ENCODE data around the gene OAT. TPM values are rescaled to one million over a fixed set of nuclear protein-coding genes. Genes with fewer than 3 reads are reported as not detected.

OAT gene
- total RNA-seq, 1 donor from 2014 or later: 50.9 TPM

DNA sequence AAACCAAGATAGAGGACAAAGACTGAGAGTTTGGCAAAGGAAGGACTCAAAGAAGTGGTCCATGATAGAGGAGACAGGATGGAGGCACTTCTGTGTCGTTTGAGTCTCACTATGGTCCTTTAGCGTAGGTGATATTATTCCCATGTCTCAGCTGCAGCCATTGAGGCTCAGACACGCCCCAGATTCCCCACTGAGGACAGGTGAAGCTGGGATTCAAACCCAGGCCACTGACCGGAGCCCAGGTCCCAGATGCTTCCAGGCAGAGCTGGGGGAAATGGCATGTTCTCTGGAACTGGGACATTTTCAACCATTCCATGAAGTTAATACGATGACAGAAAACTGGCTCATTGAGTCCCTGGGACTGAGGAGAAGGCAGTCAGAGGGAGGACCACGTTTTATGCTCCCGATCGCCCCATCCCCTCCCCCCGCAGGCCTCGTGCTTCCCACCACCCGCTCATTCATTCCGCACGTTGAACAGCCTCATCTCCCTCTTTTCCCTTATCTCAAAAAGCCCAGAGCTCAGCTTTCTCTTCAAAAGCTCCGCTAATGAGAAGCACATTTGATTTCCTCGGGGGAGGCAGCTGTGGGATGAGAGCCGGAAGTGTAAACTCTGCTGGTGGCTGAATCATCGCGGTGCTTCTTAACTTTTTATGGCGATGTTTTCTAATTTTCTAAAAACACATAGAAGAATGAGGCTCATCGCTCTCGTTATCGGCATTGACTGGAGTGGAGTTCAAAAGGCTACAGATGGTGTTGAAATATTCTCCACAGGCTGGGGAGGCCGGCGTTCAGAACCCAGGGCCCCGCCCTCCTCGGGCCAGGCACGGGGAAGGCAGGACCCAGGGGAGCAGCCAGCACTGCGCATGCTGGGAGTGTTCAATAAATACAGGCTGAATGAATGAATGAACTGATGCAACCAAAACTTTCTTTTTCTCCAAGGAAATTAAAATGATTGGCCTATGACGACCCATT, 64.0 kb downstream of the OAT start:
- peak overlapping the region; percentile 49 for H3K4me3 ChIP-seq (ENCODE audit: low read depth, low read length)
- no peak for DNase-seq (ENCODE audit: low read depth)
- TF ChIP-seq, protein P1, sequence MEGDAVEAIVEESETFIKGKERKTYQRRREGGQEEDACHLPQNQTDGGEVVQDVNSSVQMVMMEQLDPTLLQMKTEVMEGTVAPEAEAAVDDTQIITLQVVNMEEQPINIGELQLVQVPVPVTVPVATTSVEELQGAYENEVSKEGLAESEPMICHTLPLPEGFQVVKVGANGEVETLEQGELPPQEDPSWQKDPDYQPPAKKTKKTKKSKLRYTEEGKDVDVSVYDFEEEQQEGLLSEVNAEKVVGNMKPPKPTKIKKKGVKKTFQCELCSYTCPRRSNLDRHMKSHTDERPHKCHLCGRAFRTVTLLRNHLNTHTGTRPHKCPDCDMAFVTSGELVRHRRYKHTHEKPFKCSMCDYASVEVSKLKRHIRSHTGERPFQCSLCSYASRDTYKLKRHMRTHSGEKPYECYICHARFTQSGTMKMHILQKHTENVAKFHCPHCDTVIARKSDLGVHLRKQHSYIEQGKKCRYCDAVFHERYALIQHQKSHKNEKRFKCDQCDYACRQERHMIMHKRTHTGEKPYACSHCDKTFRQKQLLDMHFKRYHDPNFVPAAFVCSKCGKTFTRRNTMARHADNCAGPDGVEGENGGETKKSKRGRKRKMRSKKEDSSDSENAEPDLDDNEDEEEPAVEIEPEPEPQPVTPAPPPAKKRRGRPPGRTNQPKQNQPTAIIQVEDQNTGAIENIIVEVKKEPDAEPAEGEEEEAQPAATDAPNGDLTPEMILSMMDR (conservative IDR thresholded peaks at IDR 0.05; ENCODE audit: low read depth, low read length): no peak

DNA sequence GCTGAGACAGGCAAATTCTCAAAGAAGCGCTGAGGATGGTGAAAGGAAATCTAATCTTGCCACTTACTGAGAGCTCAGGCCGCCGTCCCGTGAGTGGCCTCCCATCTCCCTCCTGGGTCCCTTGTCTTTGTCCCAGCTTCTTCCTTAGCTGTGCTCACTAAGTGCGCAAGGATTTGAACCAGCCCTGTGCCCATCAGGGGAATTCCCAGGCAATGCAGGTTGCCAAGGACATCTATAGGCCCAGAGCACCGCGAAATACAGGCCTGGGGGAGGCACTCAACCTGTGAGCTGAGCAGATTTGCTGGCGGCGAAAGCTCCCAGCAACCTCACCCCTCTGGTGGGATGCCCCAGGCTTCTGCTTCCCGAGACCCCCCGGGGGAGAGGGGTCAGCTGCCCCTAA, 64.8 kb downstream of the OAT start:
- H3K4me3 ChIP-seq (ENCODE audit: low read depth, low read length): no peak overlapping the region
- TF ChIP-seq, protein P1 (conservative IDR thresholded peaks at IDR 0.05; ENCODE audit: low read depth, low read length): no peak

DNA sequence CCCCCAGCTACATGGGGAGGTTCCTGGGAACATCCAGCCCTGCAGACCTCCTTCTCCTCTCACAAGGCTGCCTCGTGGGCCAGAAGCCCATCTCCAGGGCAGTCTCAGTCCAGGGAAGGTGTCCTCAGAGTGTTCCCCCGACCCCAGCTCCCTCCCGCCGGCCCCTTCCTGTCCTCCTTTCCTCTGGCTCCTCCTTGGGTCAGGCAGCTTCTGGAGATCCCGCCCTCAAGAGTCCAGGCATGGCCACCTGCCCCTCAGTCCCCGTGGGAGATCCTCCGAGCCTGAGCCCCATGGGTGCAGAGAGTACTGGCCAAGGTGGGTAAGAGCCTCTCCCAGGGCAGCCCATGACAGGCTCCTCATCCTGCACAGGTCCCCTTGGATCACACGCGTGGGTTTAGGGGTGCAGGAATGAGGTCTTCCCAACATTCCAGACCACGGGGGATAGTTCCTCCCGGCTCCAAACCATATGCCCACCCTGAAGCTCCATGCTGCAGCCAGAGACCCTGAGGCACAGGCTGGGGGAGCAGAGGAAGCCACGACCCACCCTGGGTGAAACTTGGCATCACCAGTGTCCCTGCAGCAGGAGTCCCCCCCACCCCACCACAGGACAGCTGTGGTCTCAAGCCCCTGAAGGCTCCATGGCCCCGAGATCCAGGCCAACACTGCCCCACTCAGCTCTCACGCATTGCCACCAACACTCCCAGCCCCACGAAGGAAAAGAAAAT, 65.5 kb downstream of the OAT start:
- no peak for DNase-seq (ENCODE audit: low read depth)
- TF ChIP-seq, protein P1 (conservative IDR thresholded peaks at IDR 0.05; ENCODE audit: low read depth, low read length): no peak
- no peak overlapping the region for H3K4me3 ChIP-seq (ENCODE audit: low read depth, low read length)

More for the DNA sequence above, 64.8 kb downstream of the OAT start:
- no peak for DNase-seq (ENCODE audit: low read depth)

DNA sequence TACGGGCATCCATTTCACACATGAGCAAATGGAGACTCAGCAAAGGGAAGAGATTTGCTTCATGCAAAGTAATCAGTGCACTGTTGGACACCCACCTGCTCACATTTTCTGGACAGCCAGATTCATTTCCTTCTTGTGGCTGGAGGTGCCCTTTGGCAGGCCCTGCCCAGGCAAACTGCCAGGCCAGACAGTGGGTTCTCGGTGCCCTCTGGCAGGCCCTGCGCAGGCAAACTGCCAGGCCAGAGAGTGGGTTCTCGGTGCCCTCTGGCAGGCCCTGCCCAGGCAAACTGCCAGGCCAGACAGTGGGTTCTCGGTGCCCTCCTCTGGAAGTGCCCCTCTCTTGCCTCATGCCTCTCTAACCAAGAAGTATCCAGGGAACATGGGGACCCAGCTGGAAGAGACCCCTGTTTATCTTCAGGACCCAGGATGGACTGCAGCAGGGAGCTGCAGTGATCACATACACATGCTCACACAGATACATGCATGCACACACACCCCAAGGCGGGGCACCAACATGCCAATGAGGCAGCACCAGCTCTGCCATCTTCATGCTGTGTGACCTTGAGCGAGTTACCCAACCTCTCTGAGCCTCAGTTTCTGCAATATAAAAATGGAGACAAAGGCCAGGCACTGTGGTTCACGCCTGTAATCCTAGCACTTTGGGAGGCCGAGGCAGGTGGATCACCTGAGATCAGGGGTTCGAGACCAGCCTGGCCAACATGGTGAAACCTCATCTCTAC, 67.1 kb downstream of the OAT start:
- DNase-seq (ENCODE audit: low read depth): no peak

DNA sequence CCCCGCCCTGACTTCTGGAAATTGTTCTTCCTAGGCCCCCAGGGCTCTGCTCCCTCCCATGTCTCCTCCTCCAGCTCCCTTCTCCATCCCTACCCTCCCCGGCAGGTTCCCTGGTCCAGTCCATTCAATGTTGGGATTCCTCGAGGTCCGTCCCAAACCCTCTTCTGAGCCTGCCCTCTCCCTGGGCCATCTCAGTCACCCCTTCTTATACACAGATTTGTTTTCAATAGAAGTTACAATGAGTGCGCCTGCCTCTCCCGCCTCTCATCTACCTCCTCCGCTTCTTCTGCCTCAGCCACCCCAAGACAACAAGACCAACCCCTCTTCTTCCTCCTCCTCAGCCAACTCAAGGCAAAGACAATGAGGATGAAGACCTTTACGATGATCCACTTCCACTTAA, 67.9 kb downstream of the OAT start:
- TF ChIP-seq, protein P1 (conservative IDR thresholded peaks at IDR 0.05; ENCODE audit: low read depth, low read length): no peak
- DNase-seq (ENCODE audit: low read depth): no peak
- no peak overlapping the region for H3K4me3 ChIP-seq (ENCODE audit: low read depth, low read length)

More for the DNA sequence above, 67.1 kb downstream of the OAT start:
- H3K4me3 ChIP-seq (ENCODE audit: low read depth, low read length): no peak overlapping the region
- TF ChIP-seq, protein P1 (conservative IDR thresholded peaks at IDR 0.05; ENCODE audit: low read depth, low read length): no peak

DNA sequence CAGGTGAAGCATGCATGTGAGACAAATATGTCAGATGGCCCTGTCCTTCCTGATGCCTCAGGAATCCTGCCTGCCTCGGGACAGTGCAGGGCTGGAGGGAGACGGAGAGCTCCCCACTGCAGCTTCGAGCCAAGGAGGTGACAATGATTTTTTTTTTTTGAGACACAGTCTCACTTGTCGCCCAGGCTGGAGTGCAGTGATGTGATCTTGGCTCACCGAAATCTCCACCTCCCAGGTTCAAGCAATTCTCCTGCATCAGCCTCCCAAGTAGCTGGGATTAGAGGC, 68.8 kb downstream of the OAT start:
- H3K4me3 ChIP-seq (ENCODE audit: low read depth, low read length): no peak overlapping the region
- TF ChIP-seq, protein P1 (conservative IDR thresholded peaks at IDR 0.05; ENCODE audit: low read depth, low read length): no peak
- no peak for DNase-seq (ENCODE audit: low read depth)
